Measurements from ENCODE around the gene RNF113B. TPM values are rescaled to one million over a fixed set of nuclear protein-coding genes. Genes with fewer than 3 reads are reported as not detected.

Gene RNF113B
- total RNA-seq, 1 donor = under 0.01 TPM

DNA sequence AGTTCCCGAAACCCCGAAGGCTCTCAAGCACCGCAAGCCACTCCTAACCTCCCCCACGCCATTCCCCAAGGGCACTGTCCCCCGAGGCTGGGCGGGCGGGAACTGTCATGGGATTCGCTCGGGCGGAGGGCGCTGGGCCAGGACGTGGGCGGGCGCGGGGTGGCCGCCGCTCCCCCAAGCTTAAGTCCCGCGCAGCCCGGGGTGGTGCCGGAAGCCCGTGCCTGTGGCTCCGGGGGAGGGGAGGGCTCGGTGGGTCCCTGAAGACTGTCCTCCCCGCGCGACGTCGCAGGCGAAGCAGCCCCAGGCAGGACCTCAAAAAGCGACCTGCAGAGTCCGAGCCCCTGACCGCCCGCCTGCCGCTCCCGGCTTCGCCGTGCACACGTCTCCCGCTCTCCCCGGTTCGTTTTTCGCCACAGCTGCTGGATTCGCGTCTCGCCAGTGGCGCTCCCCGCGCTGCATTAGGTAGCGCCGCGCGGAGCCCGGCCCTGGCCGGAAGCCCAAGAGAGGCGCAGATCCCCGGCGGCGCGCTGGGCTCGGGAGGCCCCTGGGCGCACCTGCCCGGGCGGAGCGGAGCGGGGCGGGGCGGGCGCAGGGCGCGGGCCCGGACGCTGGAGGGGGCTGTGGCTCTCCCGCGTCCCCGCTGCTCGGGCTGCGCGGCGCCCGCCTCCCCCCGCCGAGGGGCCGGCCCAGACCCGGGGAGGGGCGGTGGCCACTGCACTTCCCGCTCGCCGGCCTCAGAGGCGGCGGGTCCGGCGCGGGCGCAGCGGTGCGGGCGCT, 34.5 kb downstream of the RNF113B start, which contains the start of gene FARP1:
FARP1 (plus strand) TSS at position 715 of the 777 bp plus-strand sequence. CDS start 70,149 bp downstream, outside the sequence.
- peak in 2 of 3 donors; percentile 43 to 48 for DNase-seq (ENCODE audit: low read depth in 2 of 3, low spot score in 2 of 3)

DNA sequence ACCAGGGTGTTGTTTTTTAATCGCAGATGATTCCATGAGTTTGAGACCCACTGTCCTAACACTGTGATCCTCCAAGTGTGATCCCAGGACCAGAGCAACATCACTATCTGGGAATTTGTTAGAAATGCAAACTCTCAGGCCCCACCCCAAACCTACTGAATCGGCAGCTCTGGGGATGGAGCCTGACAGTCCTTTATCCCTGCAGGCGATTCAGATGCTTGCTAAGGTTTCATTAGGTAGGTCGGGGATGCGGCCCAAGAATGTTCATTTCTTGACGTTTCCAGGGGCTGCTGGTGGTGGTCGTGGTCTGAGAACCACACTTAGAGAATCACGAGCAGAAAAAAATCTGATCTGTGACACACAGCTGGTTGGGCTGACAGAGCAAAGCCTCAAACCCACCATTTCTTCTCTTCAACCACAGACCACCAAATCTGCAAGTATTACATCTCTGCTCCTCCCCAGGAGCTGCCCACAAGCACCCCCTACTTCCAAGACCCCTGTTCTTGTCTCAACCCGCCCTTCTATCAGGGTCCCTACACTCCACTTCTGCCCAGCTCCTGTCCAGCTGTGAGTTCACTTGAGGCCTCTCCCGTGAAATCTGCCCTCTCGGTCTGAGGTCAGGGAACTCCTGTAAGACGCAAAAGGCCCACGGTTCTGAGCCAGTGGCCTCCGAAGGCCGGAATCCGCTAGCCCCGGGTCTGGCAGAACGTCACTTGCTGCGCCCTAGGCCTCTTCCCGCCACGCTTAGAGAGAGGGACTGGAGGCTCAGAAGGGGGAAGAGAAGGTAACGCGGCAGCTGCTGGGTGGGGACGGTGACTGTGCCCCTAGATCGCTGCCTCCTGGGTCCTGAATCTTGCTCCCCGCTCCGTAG, 35.3 kb downstream of the RNF113B start:
- DNase-seq (ENCODE audit: low read depth in 2 of 3, low spot score in 2 of 3) = peak in 2 of 3 donors; percentile 17 to 39

DNA sequence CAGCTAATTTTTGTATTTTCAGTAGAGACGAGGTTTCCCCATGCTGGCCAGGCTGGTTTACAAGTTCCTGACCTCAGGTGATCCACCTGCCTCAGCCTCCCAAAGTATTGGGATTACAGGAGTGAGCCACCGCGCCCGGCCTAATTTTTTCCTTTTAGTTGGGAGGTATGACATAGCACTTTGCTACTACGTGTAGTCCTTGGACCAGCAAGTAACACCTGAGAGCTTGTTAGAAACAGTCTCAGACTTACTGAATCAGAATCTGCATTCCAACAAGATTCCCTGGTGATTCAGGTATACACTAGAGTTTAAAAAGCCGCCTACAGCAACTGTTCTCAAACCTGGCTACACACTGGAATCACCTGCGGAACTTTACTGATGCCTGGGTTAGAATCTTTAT, 36.0 kb downstream of the RNF113B start:
- DNase-seq (ENCODE audit: low read depth in 2 of 3, low spot score in 2 of 3) = no peak

DNA sequence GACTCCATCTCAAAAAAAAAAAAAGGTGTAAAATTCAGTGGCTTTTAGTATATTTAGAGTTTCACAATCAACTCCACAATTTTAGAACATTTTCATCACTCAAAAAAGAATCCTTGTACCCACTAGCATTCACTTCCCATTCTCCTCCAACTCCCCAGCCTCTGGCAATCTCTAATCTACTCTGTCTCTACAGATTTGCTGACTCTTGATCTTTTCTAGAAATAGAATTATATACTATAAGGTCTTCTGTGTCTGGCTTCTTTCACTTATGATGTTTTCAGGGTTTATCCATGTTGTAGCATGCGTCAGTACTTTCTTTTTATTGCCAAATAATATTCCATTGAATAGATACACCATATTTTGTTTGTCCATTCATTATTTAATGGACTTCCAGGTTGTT, 42.2 kb downstream of the RNF113B start:
- no peak for DNase-seq (ENCODE audit: low read depth in 2 of 3, low spot score in 2 of 3)

DNA sequence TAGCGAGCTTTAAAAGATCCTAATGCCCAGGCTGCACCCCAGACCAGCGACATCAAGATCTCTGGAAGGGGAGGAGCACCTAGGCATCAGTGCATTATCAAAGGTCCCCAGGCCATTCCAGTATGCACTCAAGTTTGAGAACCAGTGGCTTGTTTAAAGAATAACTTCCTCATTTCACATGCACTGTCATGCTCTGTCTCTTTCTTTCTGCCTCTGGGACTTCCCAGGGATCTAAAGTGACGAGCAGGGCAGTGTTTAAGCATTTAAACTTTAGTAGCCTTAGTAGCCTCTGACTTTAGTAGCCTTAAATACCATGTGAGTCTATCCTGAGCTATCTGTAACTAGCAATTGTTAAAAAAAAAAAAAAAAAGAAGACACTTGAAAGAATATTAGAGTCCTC, 43.1 kb downstream of the RNF113B start:
- peak in 2 of 3 donors; percentile 59 to 83 for DNase-seq (ENCODE audit: low read depth in 2 of 3, low spot score in 2 of 3)

DNA sequence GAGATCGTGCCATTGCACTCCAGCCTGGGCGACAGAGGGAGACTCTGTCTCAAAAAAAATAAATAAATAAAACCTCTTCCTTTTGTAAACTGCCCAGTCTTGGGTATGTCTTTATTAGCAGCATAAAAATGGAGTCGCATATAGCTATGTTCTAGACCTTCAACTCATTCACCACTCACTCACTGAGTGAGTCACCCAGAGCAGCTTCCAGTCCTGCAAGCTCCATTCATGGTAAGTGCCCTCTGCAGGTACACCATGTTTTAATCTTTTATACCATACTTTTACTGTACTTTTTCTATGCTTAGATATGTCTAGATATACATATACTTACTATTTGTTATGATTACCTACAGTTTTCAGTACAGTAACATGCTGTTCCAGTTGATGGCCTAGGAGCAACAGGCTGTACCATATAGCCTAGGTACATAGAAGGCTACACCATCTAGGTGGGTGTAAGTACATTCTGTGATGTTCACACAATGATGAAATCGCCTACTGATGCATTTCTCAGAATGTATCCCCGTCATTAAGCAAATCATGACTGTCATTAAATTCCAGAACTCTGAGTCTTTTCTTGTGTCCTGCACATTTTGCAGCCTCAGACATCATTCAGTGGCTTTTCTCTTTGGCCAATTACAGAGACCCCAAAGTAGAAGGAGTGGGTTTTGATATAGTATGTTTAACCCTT, 47.9 kb downstream of the RNF113B start:
- DNase-seq (ENCODE audit: low read depth in 2 of 3, low spot score in 2 of 3) = no peak

Small RNA genes lying within 50 kb of the gene (small RNA-seq; reads per million reads assigned to genes)
- gene MIR3170 = not detected

Other genes starting within 250 kb of the RNF113B start
- gene IPO5, start 223.6 kb downstream of the RNF113B start, total RNA-seq = 69.5 TPM
- gene FARP1, start 34.2 kb downstream of the RNF113B start, total RNA-seq = 0.27 TPM

Data from hematopoietic multipotent progenitor cell (in vitro differentiated cells).